ENCODE results near the gene PDLIM4. TPM values are rescaled to one million over a fixed set of nuclear protein-coding genes. Genes with fewer than 3 reads are reported as not detected.

The PDLIM4 gene
- total RNA-seq, 2 experiments from 2014 or later, result not detected

GRCh38 chr5:132235340-132235739 is 22.2 kb upstream of the PDLIM4 start:
- H3K9me2 ChIP-seq (ENCODE audit: insufficient read depth, low read length), result no peaks in the 10 kb centered on the region
- H3K4me3 ChIP-seq (ENCODE audit: low read depth, low read length, poor library complexity, severe bottlenecking), result no peak overlapping the region
- no peaks in the 10 kb centered on the region for H3K79me2 ChIP-seq (ENCODE audit: insufficient read depth, low read depth, low read length)
- H3K9me3 ChIP-seq (ENCODE audit: low read length), result no peaks in the 10 kb centered on the region
- no TSS peak for BruUV-seq (replicated peaks)
- CTCF ChIA-PET (ENCODE audit: unreplicated experiment), result interaction anchor here (0.9 kb wide), 1 partner anchor 98 kb away, joined by 3 read pairs; no protein-coding TSS in a partner anchor
- H2AFZ ChIP-seq (ENCODE audit: low read length), result no peak overlapping the region
- no peak overlapping the region for H3K27ac ChIP-seq (ENCODE audit: low read depth, low read length, poor library complexity, severe bottlenecking)
- peaks cover 35% of the 10 kb centered on the region for H3K4me1 ChIP-seq (ENCODE audit: insufficient read depth, low read length, poor library complexity, severe bottlenecking)
- no peak overlapping the region for H3K4me2 ChIP-seq (ENCODE audit: low read length)
- DNase-seq (ENCODE audit: low spot score), result no peak
- H4K20me1 ChIP-seq (ENCODE audit: insufficient read depth, low read length), result no peaks in the 10 kb centered on the region
- no peaks in the 10 kb centered on the region for H3K36me3 ChIP-seq (ENCODE audit: insufficient read depth, low read length)
- no peak for TF ChIP-seq EZH2phosphoT487 (IDR thresholded peaks at IDR 0.05; ENCODE audit: borderline replicate concordance, low read depth, low read length)
- no peak for TF ChIP-seq CTCF (conservative IDR thresholded peaks at IDR 0.05; ENCODE audit: low read length)
- POLR2A ChIA-PET, result interaction anchor here (0.8 to 1.7 kb wide), 4 partner anchors 19 to 131 kb away, joined by 3 to 7 read pairs (median 5); no protein-coding TSS in a partner anchor
- intact Hi-C loops (cut with micrococcal nuclease; ENCODE audit: unreplicated experiment), result loop anchor here (5.0 kb wide), 1 partner anchor 43 kb away; no protein-coding TSS in a partner anchor

DNA sequence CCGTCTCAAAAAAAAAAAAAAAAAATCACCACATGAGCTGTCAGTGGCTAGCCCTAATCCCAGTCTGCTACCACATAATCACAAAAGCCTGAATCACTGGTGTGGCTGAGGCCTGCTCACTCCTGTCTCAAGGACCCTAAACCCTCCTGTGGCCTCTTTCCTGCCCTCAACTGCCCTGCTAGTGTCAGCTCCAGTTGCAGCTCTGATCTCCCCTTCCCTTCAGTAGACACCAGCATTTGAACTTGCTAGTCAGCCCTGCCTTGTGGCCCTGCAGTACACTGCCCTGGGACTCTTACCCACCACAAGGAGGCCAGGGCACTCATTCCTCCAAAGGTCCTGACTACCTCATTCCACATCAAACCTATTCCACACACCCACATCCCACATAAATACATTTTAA is 20.4 kb upstream of the PDLIM4 start:
- intact Hi-C loops (cut with micrococcal nuclease; ENCODE audit: unreplicated experiment), result loop anchor here (5.0 kb wide), 1 partner anchor 45 kb away; no protein-coding TSS in a partner anchor
- Histone ChIP-seq H3K4me3 (ENCODE audit: low read depth, low read length, poor library complexity, severe bottlenecking) (no peak overlapping the region), H2AFZ (ENCODE audit: low read length) (no peak overlapping the region), H3K9me3 (ENCODE audit: low read length) (peaks cover 10% of the 10 kb centered on the region; the same call in 1 of the 2 replicates), H3K9me2 (ENCODE audit: insufficient read depth, low read length) (no peaks in the 10 kb centered on the region), H3K4me2 (ENCODE audit: low read length) (no peak overlapping the region), H4K20me1 (ENCODE audit: insufficient read depth, low read length) (no peaks in the 10 kb centered on the region), H3K36me3 (ENCODE audit: insufficient read depth, low read length) (no peaks in the 10 kb centered on the region), H3K27ac (ENCODE audit: low read depth, low read length, poor library complexity, severe bottlenecking) (no peak overlapping the region), H3K79me2 (ENCODE audit: insufficient read depth, low read depth, low read length) (no peaks in the 10 kb centered on the region), H3K4me1 (ENCODE audit: insufficient read depth, low read length, poor library complexity, severe bottlenecking) (peaks cover 25% of the 10 kb centered on the region)
- no peak for DNase-seq (ENCODE audit: low spot score)
- ChIA-PET POLR2A (interaction anchor here (0.6 to 2.4 kb wide), 5 partner anchors 9 to 236 kb away, joined by 3 to 7 read pairs (median 3); no protein-coding TSS in a partner anchor), CTCF (ENCODE audit: unreplicated experiment) (interaction anchor here (0.6 to 1.5 kb wide), 4 partner anchors 27 to 274 kb away, joined by 3 to 5 read pairs (median 5); no protein-coding TSS in a partner anchor)
- TF ChIP-seq CTCF (conservative IDR thresholded peaks at IDR 0.05; ENCODE audit: low read length), result no peak
- TF ChIP-seq EZH2phosphoT487 (IDR thresholded peaks at IDR 0.05; ENCODE audit: borderline replicate concordance, low read depth, low read length), result no peak
- BruUV-seq (replicated peaks), result no TSS peak

DNA sequence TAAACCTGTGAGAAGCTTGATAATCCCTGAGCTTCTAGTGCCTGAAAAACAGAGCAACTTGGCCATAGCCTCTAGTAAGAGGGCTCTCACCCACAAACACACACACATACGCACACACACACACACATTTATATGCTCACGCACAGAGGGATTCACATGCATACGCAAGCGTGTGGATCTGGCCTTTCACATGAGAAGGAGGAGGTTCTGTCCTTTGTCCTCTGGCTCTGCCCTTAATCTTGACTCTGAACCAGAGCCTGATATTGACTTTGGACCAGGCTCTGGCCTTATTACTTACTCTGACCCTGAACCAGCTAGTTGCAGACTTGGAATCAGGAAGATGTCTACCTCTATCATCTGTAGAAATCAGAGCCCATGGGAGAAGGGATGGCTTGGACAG is 19.8 kb upstream of the PDLIM4 start:
- Histone ChIP-seq H3K4me2 (ENCODE audit: low read length) (no peak overlapping the region), H3K4me3 (ENCODE audit: low read depth, low read length, poor library complexity, severe bottlenecking) (no peak overlapping the region), H2AFZ (ENCODE audit: low read length) (peak overlapping the region; percentile 45; the same call in 1 of the 2 replicates), H3K79me2 (ENCODE audit: insufficient read depth, low read depth, low read length) (no peaks in the 10 kb centered on the region), H3K27ac (ENCODE audit: low read depth, low read length, poor library complexity, severe bottlenecking) (no peak overlapping the region), H3K36me3 (ENCODE audit: insufficient read depth, low read length) (no peaks in the 10 kb centered on the region), H3K9me2 (ENCODE audit: insufficient read depth, low read length) (no peaks in the 10 kb centered on the region), H4K20me1 (ENCODE audit: insufficient read depth, low read length) (no peaks in the 10 kb centered on the region), H3K9me3 (ENCODE audit: low read length) (peaks cover 11% of the 10 kb centered on the region; the same call in 1 of the 2 replicates), H3K4me1 (ENCODE audit: insufficient read depth, low read length, poor library complexity, severe bottlenecking) (peaks cover 27% of the 10 kb centered on the region)
- intact Hi-C loops (cut with micrococcal nuclease; ENCODE audit: unreplicated experiment), result loop anchor here (5.0 kb wide), 1 partner anchor 45 kb away; no protein-coding TSS in a partner anchor
- POLR2A ChIA-PET, result interaction anchor here (0.7 to 2.4 kb wide), 7 partner anchors 9 to 56 kb away, joined by 3 to 7 read pairs (median 3); no protein-coding TSS in a partner anchor
- CTCF ChIA-PET (ENCODE audit: unreplicated experiment), result interaction anchor here (1.0 to 1.5 kb wide), 6 partner anchors 8 to 57 kb away, joined by 3 to 5 read pairs (median 4); no protein-coding TSS in a partner anchor
- BruUV-seq (replicated peaks), result no TSS peak
- DNase-seq (ENCODE audit: low spot score), result no peak
- TF ChIP-seq CTCF (conservative IDR thresholded peaks at IDR 0.05; ENCODE audit: low read length) (no peak), EZH2phosphoT487 (IDR thresholded peaks at IDR 0.05; ENCODE audit: borderline replicate concordance, low read depth, low read length) (no peak)

Data from OCI-LY7 (cell line).